DMS114 treated with DMSO at 0.1 percent for 48 hours (cell line): ENCODE results near the gene OR2T11.
"Not testable (repeated sequence)": the region's sequence is repeated elsewhere in the genome, so short reads cannot be mapped to it uniquely, and the experiment has no call there.

Experiments used
- DNase-seq: peaks from one replicate; lab custom pipeline; 2025; ENCODE audit not compliant: unreplicated experiment; lab: John Stamatoyannopoulos, UW

OR2T11 gene, protein sequence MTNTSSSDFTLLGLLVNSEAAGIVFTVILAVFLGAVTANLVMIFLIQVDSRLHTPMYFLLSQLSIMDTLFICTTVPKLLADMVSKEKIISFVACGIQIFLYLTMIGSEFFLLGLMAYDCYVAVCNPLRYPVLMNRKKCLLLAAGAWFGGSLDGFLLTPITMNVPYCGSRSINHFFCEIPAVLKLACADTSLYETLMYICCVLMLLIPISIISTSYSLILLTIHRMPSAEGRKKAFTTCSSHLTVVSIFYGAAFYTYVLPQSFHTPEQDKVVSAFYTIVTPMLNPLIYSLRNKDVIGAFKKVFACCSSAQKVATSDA

GRCh38 chr1:248634991-248635390 lies at the start of gene OR2T11:
Gene OR2T11 (minus strand): TSS chr1:248635091. CDS start chr1:248627128, 7,963 bp downstream.
- not testable (repeated sequence) for DNase-seq

DNA sequence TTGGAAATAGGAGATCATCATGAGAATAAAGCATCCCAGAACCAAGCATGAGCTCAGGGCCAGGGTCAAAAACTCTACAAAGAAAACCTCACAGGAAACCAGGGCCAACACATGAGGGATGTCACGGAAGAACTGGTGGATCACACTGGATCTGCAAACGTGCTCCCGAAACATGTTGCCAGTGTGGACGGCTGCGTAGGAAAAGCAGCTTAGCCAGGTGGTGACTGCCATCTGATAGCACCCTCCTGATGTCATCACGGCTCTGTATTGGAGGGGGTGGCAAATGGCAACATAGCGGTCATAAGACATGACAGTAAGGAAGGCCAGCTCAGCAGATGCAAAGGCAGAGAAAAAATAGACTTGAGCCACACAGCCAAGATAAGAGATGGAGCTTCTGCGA lies 46.8 kb upstream of the OR2T11 start:
- no peak for DNase-seq

DNA sequence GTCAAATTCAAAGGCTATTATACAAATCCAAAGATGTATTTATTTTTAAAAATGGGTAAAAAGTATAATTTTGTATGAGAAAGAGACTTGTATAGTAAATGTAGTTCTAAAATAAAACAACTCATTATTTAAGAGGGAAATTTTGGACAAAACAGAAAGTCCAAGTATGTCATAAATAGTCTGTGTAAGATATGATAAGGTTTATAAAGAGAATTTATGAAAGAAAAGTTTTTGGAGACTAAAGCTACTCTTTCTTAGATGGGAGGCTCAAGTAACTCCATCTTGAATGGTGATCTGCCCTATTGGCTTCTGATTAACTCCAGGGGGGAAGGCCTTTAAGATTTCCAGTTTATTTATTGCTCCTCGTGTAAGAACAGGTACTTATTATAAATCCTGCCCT lies 35.1 kb upstream of the OR2T11 start:
- no peak for DNase-seq

- not testable (repeated sequence) for DNase-seq
Measured at GRCh38 chr1:248663453-248664328, 28.8 kb upstream of the OR2T11 start.

- DNase-seq = not testable (repeated sequence)
Measured at GRCh38 chr1:248656797-248657196, 21.9 kb upstream of the OR2T11 start.

DNA sequence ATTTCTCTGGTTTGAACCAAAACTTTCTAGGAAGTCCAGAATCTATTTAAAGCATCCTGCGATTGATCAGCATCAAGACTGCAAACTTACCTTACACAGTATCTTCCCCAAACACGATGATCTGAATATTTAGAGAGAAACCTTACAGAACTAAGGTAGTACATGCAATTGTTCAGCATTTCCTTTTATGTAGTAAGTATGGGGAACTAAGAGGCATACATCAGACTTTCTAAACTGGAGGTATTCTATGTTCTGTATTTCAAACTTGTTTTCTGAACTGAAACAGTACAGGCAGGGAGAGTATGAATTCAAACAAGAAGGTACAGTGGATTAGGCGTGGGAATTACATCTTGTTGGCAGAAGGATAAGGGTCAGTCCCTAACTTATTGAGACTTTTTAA lies 20.5 kb upstream of the OR2T11 start, which contains the start of gene OR2T27:
TSS of gene OR2T27 (minus strand) at position 175 of the 400 bp plus-strand sequence. CDS start 4,644 bp downstream, outside the sequence.
- DNase-seq = not testable (repeated sequence)

GRCh38 chr1:248648770-248649536 lies 14.1 kb upstream of the OR2T11 start:
- not testable (repeated sequence) for DNase-seq

DNA sequence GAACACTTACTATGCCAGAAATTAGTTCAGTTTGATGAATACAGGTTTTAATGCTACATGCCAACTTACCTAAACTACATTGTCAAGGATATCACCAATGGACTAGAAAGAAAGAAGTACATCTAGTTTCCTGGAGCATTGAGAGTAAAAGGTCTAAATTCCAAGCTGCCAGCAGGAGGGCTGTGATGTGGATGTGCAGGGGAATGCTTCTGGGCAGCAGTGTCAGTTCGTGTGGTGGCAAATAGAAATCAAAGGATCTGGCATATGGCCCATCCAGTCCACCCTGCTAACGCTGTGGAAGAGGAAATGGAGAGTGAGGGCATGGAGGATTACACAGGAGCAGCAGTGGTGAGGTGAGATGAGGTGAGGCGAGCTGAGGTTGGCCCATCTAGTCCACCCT lies 10.3 kb upstream of the OR2T11 start, which contains the start of gene OR2T35:
TSS of gene OR2T35 (minus strand) at position 101 of the 400 bp plus-strand sequence. CDS start 6,020 bp downstream, outside the sequence.
- DNase-seq = not testable (repeated sequence)

GRCh38 chr1:248642971-248643651 lies 8.2 kb upstream of the OR2T11 start:
- DNase-seq = not testable (repeated sequence)

- not testable (repeated sequence) for DNase-seq
Measured at GRCh38 chr1:248641583-248641982, 6.7 kb upstream of the OR2T11 start.

DNA sequence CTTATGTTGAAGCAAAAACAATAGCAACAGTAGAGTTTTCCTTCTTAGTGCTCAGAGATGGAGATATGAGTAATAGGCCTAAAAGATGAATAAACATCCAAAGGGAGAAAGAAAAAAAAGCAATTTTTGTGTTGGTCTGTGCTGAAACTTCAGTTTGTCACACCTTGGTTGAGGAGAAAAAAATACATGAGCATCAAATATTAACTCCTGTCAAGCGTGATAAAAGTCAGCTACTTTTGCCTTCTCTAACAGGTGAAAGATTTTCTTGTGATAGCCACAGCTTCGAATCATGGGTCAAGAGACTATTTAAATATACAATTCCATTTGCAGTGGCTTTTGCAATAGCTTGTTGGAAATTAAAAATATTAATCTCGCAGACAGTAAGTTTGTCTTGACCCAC lies 6.0 kb upstream of the OR2T11 start:
- not testable (repeated sequence) for DNase-seq

DNA sequence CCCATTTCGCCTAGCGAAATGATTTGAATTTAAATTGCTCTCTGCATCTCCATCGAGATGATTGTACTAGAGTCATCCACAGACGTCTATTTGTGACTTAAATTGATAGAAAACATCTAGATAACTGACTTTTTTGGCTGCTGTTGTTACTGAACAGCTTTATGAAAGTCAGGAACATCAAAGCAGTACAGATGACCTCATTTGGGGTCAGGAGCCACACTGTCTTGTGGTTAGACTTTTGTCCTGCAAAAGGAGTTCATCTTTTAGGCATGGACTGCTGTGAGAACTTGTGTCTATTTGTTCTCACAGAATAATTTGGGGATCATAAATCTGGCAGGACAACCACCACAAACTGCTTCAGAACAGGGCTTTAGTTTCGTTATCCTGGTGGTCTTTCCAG lies 4.8 kb upstream of the OR2T11 start:
- DNase-seq = not testable (repeated sequence)

DNA sequence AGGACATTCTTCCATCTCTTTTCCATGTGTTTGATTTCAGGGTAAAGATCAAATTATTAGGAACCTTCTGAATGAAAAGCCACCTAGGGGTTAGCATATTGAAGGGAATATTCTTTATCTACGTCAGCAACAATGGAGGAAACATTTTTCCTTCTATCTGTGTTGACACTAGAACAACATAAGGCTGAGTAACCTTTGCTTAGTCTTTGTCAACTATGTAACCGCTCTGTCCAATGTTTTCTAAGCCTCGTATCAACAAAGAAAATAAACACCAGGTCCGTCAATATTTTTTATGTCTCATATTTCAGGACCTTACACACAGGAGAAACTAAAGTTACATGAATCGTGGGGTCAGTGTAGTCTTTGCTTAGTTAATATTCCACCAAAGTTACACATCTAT lies 1.7 kb upstream of the OR2T11 start:
- not testable (repeated sequence) for DNase-seq

- no peak for DNase-seq
Measured at GRCh38 chr1:248631354-248632008, 3.4 kb downstream of the OR2T11 start.

DNA sequence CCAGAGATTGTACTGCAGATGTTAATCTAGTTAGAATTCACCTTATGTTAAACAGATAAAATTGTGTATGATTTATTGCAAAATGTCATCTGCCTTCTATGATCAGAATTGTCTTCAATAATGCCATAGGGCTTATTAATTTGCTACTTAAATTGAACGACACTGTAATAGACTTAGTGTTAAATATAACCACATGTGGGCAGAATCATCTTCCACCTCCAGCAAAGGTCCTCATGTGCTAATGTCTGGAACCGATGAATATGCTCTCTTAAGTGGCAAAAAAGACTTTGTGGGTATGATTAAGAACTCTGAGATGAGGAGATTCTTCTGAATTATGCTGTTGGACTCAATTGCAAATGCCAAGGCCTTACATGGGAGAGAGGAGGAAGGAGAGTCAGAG lies 4.3 kb downstream of the OR2T11 start:
- DNase-seq = no peak

DNA sequence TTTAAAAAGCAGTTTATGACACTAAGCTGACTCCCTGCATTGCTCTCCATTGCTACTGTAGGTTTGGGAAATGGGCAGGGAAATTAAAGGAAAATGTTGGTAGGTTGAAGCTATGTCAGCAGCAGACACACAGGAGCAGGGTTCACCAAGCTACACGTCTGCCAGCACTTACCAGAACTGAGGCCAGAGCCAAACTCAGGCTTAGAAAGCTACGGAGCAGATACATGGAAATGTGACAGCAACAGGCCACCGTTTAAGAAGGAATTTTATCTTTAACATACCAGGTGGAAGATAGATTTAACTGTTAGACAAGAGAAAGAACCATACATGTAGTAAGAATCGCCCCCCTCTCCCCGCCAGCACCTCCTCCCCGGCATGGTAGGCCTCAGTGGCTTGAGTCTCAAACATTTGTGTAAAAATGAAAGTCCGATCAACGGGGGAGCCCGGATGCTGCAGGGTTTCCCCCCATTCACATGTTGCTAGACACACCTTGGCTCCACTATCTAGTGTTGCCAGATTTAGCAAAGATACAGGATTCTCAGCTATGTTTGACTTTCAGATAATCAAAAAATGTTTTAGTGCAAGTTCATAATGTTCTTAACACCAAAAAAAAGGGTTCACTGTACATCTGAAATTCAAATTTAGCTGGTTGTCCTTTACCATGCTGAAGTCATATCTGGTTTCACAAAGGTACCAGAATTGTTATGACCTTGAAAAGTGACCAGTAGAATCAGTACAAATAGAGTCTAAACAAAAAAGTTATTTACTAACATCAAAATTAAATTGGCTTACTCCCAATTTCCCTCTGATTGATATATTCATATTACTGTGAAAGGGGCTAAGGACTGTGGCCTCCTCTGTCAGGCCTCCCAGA lies 6.7 kb downstream of the OR2T11 start:
- DNase-seq = no peak

DNA sequence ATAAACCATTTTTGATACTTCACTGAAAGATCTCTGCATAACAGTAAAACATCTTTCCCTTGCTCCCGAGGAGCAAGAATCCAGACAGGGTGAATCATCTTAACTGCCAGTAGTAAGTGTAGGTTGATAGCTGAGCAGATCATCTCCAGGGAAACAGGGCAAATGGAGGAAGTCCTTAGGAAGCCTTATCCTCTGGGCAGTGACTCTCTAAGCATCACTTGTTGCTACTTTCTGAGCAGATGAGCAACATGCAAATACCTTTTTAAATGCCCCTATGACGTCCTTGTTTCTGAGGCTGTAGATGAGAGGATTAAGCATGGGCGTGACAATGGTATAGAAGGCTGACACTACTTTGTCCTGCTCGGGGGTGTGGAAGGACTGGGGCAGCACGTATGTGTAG lies 8.9 kb downstream of the OR2T11 start:
- DNase-seq = no peak

GRCh38 chr1:248625166-248625565 lies 9.7 kb downstream of the OR2T11 start:
- DNase-seq = no peak

DNA sequence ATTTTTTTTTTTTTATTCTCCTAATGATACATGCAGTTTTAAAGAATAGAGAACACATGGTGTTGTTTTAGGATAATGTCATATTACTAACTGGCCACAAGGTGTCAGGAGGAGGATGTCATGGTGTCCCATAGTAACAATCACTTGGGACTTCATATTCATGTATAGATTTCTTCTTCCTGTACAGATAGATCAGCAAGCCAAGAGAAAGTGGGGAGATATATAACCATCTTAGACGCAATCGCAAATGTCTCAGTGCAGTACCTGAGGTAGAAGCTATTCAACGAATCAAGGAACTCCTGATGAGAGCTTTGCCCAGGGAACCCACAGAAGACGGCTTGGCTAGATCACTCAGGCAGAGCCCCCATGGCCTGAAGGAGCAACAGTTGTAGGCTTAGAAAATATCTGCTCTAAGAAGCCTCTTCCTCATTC lies 12.3 kb downstream of the OR2T11 start:
- DNase-seq = peak; percentile 33
